Measurements from ENCODE around the gene HNRNPAB.

HNRNPAB gene

GRCh38 chr5:178186427-178186826, 17.9 kb upstream of the HNRNPAB start:
- no peak overlapping the region for H3K27ac ChIP-seq
- ChIA-PET CTCF (no interaction called here), POLR2A (ENCODE audit: low non-redundant PET) (interaction anchor here (0.6 kb wide), 1 partner anchor 42 kb away, joined by 3 read pairs; no protein-coding TSS in a partner anchor)
- no peak for DNase-seq (ENCODE audit: low spot score)
- no peak for TF ChIP-seq CTCF (conservative IDR thresholded peaks at IDR 0.05; ENCODE audit: low read depth)

- CTCF ChIA-PET, result no interaction called here
- POLR2A ChIA-PET (ENCODE audit: low non-redundant PET), result no interaction called here
- no peak within 1 kb of the TSS for H3K27ac ChIP-seq
- TF ChIP-seq CTCF (conservative IDR thresholded peaks at IDR 0.05; ENCODE audit: low read depth), result no peak
- DNase-seq (ENCODE audit: low spot score), result no peak
These were observed 17.3 kb upstream of the HNRNPAB start, which contains the start of gene GMCL2 for GRCh38 chr5:178187014-178187413. Gene GMCL2 (minus strand): TSS chr5:178187371. CDS start chr5:178187299, 72 bp downstream.

GRCh38 chr5:178189433-178189832, 14.9 kb upstream of the HNRNPAB start:
- no peak for TF ChIP-seq CTCF (conservative IDR thresholded peaks at IDR 0.05; ENCODE audit: low read depth)
- no peak for DNase-seq (ENCODE audit: low spot score)
- ChIA-PET POLR2A (ENCODE audit: low non-redundant PET) (interaction anchor here (0.6 kb wide), 1 partner anchor 10 kb away, joined by 5 read pairs; no protein-coding TSS in a partner anchor), CTCF (interaction anchor here (1.6 kb wide), 1 partner anchor 26 kb away, joined by 3 read pairs; no protein-coding TSS in a partner anchor)
- H3K27ac ChIP-seq, result no peak overlapping the region

GRCh38 chr5:178191661-178192060, 12.7 kb upstream of the HNRNPAB start:
- no peak for TF ChIP-seq CTCF (conservative IDR thresholded peaks at IDR 0.05; ENCODE audit: low read depth)
- peak overlapping the region; percentile 62 for H3K27ac ChIP-seq
- CTCF ChIA-PET, result interaction anchor here (0.9 kb wide), 1 partner anchor 28 kb away, joined by 3 read pairs; no protein-coding TSS in a partner anchor
- POLR2A ChIA-PET (ENCODE audit: low non-redundant PET), result interaction anchor here (0.6 to 0.8 kb wide), 2 partner anchors 13 to 22 kb away, joined by 3 read pairs; no protein-coding TSS in a partner anchor
- no peak for DNase-seq (ENCODE audit: low spot score)

GRCh38 chr5:178192244-178192643, 12.1 kb upstream of the HNRNPAB start:
- POLR2A ChIA-PET (ENCODE audit: low non-redundant PET), result interaction anchor here (0.6 to 0.8 kb wide), 2 partner anchors 13 to 21 kb away, joined by 3 read pairs; no protein-coding TSS in a partner anchor

GRCh38 chr5:178192787-178193186, 11.5 kb upstream of the HNRNPAB start:
- TF ChIP-seq CTCF (conservative IDR thresholded peaks at IDR 0.05; ENCODE audit: low read depth), result no peak
- no peak for DNase-seq (ENCODE audit: low spot score)
- CTCF ChIA-PET, result no interaction called here
- POLR2A ChIA-PET (ENCODE audit: low non-redundant PET), result no interaction called here
- H3K27ac ChIP-seq, result no peak overlapping the region

More at GRCh38 chr5:178192244-178192643, 12.1 kb upstream of the HNRNPAB start:
- peak overlapping the region; percentile 62 for H3K27ac ChIP-seq
- TF ChIP-seq CTCF (conservative IDR thresholded peaks at IDR 0.05; ENCODE audit: low read depth), result no peak
- CTCF ChIA-PET, result no interaction called here
- no peak for DNase-seq (ENCODE audit: low spot score)

Data from RWPE1 (cell line).